SIG-M5 (cell line): ENCODE measurements around the gene ATP5F1A.
"Not testable (repeated sequence)": the region's sequence is repeated elsewhere in the genome, so short reads cannot be mapped to it uniquely, and the experiment has no call there.

ENCODE experiments used
- DNase-seq: peaks from one replicate; lab custom pipeline; 2025; lab: John Stamatoyannopoulos, UW

Gene ATP5F1A

DNA sequence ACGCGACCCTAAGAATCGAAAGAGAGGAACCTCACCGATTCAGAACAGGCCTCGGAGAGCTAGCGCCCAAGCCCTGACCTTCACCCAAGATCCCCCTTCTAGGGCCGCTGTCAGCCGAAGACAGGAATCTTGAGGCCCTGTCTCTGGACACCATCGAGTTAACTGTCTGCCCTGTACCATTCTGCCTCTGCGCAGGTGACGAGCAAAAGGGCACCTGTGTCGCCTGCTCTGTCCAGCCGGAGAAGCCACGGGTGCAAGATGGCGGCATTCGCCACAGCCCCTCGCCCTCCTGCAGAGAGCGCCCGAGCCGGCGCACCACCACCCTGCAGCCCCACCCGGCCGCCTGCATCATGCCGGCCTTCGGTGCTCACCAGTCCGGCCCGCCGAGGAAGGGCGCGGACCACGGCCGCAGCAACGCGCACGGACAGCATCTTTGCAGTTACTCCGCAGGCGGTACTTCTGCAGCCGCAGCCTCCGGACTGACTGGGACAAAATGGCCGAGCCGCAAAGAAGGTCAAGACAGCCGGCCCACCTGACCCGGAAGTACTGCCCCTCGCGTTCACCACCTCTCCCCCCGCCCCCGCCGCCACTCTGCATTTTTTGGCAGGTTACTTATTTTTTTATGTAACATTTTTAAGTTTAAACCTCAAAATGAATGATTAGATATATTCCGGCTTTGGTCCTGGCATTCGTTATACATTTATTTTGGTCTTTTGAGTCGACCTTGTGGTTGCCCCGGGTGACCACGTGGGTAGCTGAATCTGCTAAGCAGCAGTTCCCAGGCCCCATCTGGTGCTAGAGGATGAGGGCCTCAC, at the start of gene ATP5F1A:
Gene ATP5F1A (minus strand): TSS at position 496 of the 815 bp plus-strand sequence. CDS start 65 bp downstream, at position 431.
- DNase-seq: no peak

DNA sequence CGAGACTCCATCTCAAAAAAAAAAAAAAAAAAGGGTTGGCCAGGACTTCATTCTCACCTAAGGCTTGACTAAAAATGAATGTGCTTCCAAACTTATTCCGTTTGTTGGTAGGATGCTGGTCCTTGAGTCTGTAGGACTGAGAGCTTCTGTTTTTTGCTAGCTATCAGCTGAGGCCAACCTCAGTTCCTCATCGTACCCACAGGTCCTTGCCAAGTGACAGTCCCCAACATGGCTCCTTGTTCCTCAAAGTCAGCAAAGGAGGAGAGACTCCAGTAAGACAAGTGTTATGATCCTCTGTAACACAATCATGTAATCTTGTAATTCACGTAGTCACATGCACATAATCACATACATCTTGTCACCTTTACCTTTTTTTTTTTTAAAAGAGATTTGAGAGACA, 43.1 kb upstream of the ATP5F1A start:
- DNase-seq: no peak

DNA sequence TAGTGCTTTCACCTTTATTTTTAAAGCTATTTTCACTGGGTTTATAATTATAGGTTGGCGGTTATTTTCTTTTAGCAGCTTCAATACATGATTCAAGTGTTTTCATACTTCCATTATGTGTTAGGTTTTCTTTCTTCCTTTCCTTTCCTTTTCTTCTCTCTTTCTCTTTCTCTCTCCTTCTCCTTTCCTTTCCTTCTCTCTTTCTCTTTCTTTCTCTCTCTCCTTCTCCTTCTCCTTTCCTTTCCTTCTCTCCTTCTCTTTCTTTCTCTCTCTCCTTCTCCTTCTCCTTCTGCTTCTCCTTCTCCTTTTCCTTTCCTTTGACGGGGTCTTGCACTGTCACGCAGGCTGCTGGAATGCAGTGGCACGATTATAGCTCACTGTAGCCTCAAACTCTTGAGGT, 42.1 kb upstream of the ATP5F1A start:
- DNase-seq: no peak

DNA sequence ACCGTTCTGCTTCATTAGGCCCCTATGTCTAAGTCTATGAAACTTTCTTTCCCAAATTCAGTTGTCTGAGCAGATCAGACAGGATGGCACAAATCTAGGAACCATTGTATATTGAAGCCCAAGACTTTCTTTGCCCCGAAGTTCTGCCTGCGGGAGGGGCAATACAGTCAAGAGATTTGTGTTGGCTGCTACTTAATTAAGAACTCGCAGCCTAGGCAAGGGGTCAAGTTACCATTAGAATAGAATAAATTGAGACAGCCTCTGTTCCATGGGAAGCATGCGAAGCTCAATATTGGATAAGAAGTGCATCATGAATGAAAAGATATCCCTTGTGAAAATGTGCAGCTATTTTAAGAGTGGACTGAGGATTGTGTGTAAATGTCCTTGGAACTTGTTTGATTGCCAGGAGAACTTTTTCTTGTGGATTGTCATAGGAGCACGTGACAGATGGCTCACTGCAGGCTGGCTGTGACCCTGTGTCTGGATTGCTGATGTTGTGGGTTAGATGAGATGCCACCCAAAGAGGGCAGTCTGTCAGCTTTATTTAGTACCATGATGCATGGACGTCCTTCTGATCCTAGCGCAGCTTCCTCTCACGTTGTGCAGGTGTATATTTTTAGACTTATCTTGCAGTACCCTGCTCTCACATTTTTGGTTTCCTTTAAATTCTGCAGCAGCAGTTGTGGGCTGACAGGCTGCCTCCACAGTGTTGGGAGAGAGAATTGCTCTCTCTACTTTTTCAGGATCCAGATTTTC, 37.0 kb upstream of the ATP5F1A start:
- no peak for DNase-seq

DNA sequence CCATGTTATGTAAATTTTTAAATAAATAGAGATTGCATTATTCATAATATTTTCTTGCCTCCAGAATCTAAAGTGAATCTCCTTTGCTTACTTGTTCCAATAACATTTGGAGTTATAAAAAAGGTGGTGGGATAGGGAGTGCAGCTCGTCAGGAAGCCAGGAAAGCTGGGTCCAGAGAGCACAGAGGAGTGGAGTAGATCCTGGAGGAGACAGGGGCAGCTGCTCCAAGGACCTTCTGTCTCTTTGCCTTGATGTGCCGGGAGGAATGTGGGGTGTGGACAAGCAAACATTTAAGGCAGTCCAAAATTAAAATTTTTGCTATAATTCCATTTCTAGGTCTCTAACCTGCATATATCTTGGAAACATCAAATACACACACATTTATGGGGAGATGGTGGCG, 35.4 kb upstream of the ATP5F1A start:
- DNase-seq: no peak

DNA sequence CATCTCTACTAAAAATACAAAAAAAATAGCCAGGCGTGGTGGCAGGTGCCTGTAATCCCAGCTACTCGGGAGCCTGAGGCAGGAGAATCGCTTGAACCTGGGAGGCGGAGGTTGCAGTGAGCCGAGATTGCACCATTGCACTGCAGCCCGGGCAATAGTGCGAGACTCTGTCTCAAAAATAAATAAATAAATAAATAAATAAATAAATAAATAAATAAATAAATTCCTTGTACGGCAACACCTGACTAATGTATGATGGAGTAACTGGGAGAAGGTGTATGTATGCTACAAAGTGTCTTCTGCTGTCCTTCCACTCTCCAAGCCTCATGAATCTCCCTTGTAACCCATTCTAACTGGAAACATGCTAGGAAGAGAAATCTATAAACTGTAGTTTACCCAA, 32.5 kb upstream of the ATP5F1A start:
- not testable (repeated sequence) for DNase-seq

DNA sequence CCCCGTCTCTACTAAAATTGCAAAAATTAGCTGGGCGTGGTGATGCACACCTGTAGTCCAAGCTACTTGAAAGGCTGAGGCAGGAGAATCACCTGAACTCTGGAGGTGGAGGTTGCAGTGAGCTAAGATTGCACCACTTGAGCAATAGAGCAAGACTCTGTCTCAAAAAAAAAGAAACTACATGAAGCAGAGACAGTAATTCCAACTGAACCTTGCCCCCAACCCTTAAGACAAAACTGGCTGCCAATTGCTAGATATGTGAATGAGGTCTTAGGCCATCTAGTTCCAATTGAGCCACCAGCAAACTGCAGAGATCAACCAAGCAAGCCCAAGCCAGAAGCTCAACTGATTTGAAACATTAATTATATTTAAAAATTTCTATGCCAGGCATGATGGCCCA, 32.0 kb upstream of the ATP5F1A start:
- no peak for DNase-seq

DNA sequence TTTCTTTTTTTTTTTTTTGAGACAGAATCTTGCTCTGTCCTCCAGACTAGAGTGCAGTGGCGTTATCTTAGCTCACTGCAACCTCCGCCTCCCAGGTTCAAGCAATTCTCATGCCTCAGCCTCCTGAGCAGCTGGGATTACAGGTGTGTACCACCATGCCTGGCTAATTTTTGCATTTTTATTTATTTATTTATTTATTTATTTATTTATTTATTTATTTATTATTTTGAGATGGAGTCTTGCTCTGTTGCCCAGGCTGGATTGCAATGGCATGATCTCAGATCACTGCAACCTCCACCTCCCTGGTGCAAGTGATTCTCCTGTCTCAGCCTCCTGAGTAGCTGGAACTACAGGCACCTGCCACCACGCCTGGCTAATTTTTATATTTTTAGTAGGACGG, 28.5 kb upstream of the ATP5F1A start:
- not testable (repeated sequence) for DNase-seq

DNA sequence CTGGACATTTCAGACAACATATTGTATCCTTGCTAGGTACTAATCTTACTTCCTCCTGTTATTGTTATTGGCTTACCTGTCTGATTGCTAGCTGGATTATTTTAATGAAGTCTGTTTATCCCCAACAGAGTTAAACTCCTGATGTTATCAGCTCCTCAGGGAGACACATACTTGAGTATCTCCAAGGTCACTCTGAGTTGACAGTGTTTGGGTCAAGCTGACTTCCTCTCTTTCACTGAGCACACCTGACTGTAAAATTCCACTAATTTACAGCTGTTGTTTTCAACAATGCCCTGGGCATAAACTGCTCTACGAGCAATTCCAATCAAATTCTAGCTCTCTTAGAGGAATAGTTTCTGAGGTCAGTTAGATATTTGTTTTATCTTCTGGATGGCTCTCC, 15.7 kb upstream of the ATP5F1A start:
- DNase-seq: no peak

DNA sequence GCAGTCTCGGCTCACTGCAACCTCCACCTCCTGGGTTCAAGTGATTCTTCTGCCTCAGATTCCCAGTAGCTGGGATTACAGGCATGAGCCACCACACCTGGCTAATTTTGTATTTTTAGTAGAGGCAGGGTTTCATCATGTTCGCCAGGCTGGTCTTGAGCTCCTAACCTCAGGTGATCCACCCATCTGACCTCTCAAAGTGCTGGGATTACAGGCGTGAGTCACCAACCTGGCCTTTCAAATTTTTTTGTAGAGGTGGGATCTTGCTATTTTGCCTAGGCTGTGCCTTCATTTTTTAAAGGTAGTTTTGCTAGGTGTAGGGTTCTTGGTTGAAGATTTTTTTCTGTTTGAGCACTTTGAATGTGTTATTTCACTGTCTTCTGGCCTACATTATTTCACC, 12.3 kb upstream of the ATP5F1A start:
- no peak for DNase-seq

DNA sequence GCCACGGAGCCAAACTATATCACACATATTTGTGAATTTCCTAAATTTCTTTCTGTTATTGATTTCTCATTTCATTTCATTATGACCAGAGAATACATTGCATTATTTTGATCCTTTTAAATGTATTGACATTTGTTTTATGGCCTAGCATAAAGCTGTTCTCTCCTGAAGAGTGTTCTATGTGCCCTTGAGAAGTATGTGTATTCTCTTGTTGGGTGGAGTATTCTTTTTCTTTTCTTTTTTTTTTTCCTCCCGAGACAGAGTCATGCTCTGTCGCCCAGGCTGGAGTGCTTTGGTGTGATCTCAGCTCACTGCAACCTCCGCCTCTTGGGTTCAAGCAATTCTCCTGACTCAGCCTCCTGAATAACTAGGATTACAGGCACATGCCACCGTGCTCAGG, 11.3 kb upstream of the ATP5F1A start:
- no peak for DNase-seq

DNA sequence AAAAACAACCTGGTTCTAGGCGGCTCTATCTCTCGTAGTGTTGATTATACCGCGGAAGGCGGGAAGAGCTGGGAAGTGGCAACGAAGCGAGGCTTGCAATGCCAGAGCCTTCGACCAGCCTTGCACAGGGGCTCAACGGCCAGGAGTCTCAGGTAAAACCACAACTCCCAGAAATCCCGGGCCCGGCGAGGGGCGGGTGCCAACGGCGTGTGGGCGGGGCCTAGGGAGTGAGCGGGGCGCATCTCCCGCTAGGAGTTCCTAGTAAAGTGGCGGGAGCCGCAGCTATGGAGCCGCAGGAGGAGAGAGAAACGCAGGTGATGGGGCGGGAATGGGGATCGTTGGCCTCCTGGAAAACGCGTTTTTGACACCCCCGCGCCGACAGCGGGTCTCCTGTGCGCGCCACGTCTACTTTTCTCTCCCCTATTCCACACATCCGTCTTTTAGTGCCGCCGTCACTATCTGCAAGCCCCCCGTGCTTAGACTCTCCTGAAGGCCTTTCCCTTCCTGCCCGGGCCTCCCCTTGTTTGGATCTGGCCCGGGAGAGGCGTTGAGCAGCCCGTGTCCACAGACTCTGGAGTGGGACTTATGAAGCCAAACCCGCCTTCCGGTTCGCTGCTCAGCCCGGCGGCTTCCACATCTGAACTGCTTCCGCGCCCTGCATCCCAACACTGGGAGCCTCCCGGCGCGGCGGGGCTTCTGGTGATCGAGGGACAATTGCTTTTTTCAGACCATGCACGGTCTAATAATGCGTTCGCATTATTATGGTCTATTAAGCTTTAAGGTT, 6.2 kb upstream of the ATP5F1A start, which contains the start of gene HAUS1:
Gene HAUS1 (plus strand): TSS at position 258 of the 784 bp plus-strand sequence. CDS start 27 bp downstream, at position 285.
- peak; percentile 19 for DNase-seq

DNA sequence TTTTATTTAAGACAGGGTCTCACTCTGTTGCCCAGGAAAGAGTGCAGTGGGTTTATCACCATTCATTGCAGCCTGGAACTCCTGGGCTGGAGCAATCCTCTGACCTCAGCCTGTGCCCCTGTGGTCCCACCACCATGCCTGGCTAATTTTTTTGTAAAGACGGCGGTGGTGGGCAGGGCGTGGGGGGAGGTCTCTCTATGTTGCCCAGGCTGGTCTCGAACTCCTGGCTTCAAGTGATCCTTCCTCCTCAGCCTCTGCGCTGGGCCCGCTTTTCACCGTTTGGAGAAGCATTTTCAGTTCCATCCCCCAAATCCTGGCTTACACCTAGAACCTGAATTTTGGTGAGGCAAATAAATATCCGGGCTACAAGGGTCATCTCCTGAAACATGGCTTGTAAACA, 1.4 kb upstream of the ATP5F1A start:
- no peak for DNase-seq

DNA sequence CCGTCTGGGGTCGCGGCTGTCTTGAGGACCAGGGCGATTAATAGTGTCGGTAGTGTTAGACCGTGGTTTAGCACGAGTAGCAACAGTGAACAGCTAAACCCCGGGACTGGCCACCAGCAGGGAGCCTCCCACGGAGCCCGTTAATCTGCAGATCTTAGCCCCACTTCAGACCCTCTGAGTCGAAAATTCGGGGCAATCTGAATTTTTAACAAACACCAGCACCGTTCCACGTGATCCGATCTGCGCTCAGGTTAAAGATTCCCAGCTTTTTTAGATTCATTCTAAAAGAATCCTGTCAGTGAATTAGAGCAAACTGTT, 479 bp upstream of the ATP5F1A start:
- DNase-seq: no peak

DNA sequence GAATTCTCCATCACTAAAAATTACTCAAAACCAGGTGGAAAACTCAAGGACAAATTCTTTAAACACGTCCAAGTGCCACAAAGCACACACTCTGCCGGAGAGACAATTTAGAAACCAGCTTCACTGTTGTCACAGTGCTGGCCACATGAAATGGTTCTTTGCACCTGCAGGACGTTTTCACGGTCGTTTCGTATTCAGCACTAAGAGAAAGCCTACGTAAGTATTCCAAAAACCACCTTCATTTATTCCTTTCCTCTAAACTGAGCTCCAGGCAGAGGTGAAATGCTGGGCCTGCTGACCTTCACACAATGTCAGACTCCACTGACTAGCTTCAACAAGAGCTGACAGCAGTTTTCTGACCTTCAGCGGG, 680 bp downstream of the ATP5F1A start:
- DNase-seq: no peak

DNA sequence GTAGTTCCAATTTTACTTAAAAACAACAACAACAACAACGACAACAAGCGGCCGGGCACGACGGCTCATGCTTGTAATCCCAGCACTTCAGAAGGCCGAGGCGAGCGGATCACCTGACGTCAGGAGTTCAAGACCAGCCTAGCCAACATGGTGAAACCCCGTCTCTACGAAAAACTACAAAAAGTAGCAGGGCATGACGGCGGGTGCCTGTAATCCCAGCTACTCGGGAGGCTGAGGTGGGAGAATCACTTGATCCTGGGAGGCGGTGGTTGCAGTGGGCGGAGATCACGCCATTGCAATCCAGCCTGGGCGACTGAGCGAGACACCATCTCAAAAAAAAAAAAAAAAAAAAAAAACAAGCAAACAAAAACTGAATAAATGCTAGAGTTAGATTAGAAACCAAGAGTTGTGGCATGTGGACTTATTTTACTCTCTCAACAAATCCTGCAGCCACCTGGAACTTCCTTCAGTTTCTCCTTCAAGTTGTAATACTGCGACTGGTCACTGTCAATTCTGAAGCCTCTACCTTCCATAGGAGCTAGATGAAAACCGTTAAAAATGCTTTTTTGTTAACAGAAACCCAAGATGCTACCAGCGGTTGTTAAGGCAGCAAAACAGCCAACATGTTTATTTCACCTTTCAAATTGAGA, 1.3 kb downstream of the ATP5F1A start:
- no peak for DNase-seq

DNA sequence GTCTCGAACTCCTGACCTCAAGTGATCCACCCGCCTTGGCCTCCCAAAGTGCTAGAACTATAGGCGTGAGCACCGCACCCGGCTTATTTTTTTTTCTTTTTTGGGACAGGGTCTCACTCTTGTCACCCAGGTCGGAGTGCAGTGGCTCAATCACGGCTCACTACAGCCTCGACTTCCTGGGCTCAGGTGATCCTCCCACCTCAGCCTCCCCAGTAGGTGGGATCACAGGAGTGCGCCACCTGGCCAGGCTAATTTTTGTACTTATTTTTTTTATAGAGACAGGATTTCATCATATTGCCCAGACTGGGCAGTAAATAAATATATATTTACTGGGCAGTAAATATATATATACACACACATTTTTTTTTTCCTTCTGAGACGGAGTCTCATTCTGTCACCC, 2.6 kb downstream of the ATP5F1A start:
- DNase-seq: no peak

DNA sequence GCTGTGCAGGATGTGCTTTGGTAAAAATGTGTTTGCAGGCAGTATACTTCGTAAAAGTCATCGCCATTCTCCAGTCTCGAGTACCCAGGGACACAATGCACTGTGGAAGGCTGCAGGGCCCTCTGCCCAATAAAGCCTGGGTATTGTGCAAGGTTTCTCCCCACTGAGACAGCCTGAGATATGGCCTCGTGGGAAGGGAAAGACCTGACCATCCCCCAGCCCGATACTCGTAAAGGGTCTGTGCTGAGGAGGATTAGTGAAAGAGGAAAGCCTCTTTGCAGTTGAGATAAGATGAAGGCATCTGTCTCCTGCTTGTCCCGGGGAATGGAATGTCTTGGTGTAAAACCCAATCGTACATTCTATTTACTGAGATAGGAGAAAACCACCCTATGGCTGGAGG, 9.6 kb downstream of the ATP5F1A start:
- DNase-seq: not testable (repeated sequence)

DNA sequence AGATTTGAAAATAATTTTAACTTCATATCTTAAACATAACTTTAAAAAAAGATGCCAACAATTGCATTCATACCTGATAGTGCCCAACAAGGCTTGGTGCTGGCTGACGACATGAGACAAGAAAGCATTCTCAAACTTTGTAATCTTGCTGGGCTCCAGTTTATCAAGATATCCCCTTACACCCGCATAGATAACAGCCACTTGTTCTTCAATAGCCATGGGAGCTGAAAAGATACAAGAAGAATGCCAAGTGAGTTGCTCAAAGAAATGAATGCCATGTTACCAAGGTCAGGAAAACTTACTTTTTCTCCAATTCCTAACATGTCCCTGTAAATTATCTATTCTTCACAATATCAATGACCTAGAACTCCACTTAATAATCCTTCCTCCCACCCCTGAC, 13.7 kb downstream of the ATP5F1A start:
- no peak for DNase-seq

DNA sequence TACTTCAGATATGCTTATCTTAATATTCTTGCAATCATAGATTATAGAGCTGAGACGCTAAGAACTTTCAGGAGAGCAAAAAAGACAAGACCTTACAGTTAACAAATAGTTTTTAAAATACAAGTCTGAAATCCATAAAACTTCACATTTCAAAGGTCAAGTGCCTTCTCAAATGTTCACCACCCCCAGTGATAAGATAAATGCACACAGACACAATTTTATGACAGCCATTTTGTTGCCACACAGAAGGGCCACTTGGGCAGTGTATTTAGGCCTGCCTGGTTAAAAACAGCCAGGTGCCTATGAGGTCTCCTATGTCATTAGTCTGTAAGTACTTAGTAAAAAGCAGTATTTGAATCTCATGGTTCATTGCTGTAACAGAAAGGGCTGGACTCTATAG, 17.9 kb downstream of the ATP5F1A start:
- no peak for DNase-seq

DNA sequence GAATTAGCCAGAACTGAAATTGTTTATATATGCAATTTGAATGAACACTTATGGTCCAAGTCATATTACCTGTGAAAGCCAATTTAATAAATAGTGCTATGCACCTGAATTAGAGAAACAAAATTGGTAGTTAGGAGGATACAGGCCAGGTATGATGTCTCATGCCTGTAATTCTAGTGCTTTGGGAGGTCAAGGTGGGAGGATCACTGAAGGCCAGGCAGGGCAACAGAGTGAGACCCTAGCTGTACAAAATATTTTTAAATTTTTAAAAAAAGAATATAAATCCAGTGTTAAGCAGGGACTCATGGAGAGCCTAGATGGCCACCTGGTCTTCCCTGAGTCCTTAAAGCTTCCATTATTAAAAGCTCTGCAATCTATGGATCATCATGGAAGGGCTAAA, 18.8 kb downstream of the ATP5F1A start:
- DNase-seq: no peak
